ENCODE measurements around the gene SNX27.

DNA sequence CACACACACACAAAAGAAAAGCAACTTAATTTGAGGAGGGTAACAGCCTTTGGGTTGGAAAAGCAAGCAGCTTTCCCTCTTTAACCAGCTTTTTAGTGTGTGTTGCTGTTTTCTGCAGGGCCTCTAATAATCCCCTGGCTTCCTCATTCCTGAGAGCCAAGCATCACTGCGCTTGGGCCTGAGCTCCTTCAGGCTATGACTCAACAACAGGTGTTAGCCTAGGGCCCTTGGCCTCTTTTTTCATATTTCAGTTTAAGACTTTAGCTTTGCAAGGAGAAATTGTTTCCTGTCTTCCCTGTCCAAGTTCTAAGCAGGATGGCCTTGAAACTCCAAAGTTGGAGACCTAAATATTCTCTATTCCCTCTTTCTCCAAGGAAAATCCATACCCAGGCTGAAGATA lies 26.2 kb upstream of the SNX27 start:
- TF ChIP-seq ZNF324 (tag by site-specific recombination; IDR thresholded peaks at IDR 0.05) (no peak), CTCF (tag by site-specific recombination; IDR thresholded peaks at IDR 0.05) (no peak), ZNF558 (tag by site-specific recombination; IDR thresholded peaks at IDR 0.05) (no peak), KLF16 (tag by site-specific recombination; IDR thresholded peaks at IDR 0.05) (no peak), RBAK (tag by site-specific recombination; IDR thresholded peaks at IDR 0.05) (no peak), ZSCAN23 (tag by site-specific recombination; IDR thresholded peaks at IDR 0.05) (no peak), ZNF76 (tag by site-specific recombination; IDR thresholded peaks at IDR 0.05; ENCODE audit: borderline replicate concordance, low read depth) (no peak), MZF1 (tag by site-specific recombination; IDR thresholded peaks at IDR 0.05; ENCODE audit: borderline replicate concordance) (no peak), ZNF24 (tag by site-specific recombination; IDR thresholded peaks at IDR 0.05) (no peak), ZNF624 (tag by site-specific recombination; IDR thresholded peaks at IDR 0.05) (no peak), ZNF777 (tag by site-specific recombination; IDR thresholded peaks at IDR 0.05; ENCODE audit: borderline replicate concordance) (no peak), ZNF701 (tag by site-specific recombination; IDR thresholded peaks at IDR 0.05) (no peak)
- TF ChIP-seq, protein P1, sequence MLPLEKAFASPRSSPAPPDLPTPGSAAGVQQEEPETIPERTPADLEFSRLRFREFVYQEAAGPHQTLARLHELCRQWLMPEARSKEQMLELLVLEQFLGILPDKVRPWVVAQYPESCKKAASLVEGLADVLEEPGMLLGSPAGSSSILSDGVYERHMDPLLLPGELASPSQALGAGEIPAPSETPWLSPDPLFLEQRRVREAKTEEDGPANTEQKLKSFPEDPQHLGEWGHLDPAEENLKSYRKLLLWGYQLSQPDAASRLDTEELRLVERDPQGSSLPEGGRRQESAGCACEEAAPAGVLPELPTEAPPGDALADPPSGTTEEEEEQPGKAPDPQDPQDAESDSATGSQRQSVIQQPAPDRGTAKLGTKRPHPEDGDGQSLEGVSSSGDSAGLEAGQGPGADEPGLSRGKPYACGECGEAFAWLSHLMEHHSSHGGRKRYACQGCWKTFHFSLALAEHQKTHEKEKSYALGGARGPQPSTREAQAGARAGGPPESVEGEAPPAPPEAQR (tag by site-specific recombination; IDR thresholded peaks at IDR 0.05): no peak
- TF ChIP-seq, protein P2, sequence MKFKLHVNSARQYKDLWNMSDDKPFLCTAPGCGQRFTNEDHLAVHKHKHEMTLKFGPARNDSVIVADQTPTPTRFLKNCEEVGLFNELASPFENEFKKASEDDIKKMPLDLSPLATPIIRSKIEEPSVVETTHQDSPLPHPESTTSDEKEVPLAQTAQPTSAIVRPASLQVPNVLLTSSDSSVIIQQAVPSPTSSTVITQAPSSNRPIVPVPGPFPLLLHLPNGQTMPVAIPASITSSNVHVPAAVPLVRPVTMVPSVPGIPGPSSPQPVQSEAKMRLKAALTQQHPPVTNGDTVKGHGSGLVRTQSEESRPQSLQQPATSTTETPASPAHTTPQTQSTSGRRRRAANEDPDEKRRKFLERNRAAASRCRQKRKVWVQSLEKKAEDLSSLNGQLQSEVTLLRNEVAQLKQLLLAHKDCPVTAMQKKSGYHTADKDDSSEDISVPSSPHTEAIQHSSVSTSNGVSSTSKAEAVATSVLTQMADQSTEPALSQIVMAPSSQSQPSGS (tag by site-specific recombination; IDR thresholded peaks at IDR 0.05; ENCODE audit: low read depth): no peak
